Upper lobe of right lung (tissue), 1 donor: Measurements from ENCODE around the gene CPED1. TPM values are rescaled to one million over a fixed set of nuclear protein-coding genes. Genes with fewer than 3 reads are reported as not detected.

Source experiments
- ATAC-seq: fragments of 200-7000 bp; cut with Tn5 transposase; one replicate; pipeline ENCODE4 v1.9.1; 2020; ENCODE audit warnings: mild to moderate bottlenecking, moderate library complexity
- DNase-seq: peaks from one replicate; pipeline ENCODE4 v3.0.0-alpha.2; 2020
- H3K27ac ChIP-seq: fragments of 200-600 bp; one replicate; pipeline ENCODE4 v1.8.0; 2022
- H3K27me3 ChIP-seq: fragments of 200-600 bp; one replicate; pipeline ENCODE4 v1.8.0; 2022; ENCODE audit warnings: mild to moderate bottlenecking
- H3K36me3 ChIP-seq: fragments of 200-600 bp; one replicate; pipeline ENCODE4 v1.8.0; 2022
- H3K4me1 ChIP-seq: fragments of 200-600 bp; one replicate; pipeline ENCODE4 v1.8.0; 2022
- H3K4me3 ChIP-seq: fragments of 200-600 bp; one replicate; pipeline ENCODE4 v1.8.0; 2022; ENCODE audit warnings: mild to moderate bottlenecking
- H3K9me3 ChIP-seq: fragments of 200-600 bp; one replicate; pipeline ENCODE4 v1.8.0; 2022
- intact Hi-C: fragments of 100-400 bp; cut with DNase I; formaldehyde crosslinking; loops from one replicate; pipeline ENCODE4 v1.11.0; 2022
- total RNA-seq: library from RNA; stranded (reverse); fragmentation: NEBNext Ultra II Directional; extraction: Animal tissue kit (Norgen Biotek cat#: 25700); gene quantifications from one replicate; pipeline ENCODE4 v1.2.1, GENCODE V29; 2021
- TF ChIP-seq, protein P1 (sequence below): fragments of 200-600 bp; IDR thresholded peaks from one replicate; pipeline ENCODE4 v1.8.0; 2022; ENCODE audit warnings: antibody characterized with exemption
- donor health status: DM: no; HTN: yes; CAD: no; lungs with severe emphysema.

The CPED1 gene
- total RNA-seq, 1 donor from 2014 or later, result 39.2 TPM

DNA sequence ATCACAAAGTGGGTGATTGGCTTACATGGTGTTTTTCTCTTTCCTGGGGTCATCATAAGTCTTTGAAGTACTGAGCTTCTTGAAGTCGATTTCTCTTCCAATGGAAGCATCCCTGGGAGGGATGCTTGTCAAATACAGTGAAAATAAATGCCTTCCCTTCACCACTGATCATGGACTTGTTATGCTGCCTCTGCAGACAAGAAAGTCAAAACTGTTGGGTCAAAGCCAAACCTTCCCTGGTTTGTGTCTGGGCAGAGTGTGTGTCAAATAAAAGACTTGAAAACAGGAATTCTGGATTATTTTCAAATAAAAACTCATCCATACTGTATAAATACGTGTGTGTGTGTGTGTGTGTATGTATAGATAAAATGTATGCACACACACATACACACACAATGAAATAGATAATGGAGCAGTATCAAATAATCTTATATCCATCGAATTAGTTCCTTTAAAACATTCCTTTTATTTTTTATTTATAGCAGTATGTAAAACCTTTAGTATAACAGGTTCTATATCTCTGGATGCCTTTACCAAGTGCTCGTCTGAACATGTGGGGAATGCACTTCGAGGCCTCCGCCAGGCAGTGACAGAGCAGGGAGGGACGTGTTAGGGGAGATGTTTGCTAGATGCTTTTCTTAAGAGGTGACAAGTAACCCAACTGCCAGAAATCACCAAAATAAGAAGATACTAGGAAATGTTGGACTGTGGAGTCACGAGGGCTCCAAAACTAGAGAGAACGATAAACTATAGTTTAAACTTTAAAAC, 313.1 kb downstream of the CPED1 start:
- no peak overlapping the region for H3K4me3 ChIP-seq
- TF ChIP-seq, protein P1, sequence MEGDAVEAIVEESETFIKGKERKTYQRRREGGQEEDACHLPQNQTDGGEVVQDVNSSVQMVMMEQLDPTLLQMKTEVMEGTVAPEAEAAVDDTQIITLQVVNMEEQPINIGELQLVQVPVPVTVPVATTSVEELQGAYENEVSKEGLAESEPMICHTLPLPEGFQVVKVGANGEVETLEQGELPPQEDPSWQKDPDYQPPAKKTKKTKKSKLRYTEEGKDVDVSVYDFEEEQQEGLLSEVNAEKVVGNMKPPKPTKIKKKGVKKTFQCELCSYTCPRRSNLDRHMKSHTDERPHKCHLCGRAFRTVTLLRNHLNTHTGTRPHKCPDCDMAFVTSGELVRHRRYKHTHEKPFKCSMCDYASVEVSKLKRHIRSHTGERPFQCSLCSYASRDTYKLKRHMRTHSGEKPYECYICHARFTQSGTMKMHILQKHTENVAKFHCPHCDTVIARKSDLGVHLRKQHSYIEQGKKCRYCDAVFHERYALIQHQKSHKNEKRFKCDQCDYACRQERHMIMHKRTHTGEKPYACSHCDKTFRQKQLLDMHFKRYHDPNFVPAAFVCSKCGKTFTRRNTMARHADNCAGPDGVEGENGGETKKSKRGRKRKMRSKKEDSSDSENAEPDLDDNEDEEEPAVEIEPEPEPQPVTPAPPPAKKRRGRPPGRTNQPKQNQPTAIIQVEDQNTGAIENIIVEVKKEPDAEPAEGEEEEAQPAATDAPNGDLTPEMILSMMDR, result no peak
- intact Hi-C loops, result no loop called here
- H3K36me3 ChIP-seq, result no peaks in the 10 kb centered on the region
- no peak for DNase-seq
- no peaks in the 10 kb centered on the region for H3K9me3 ChIP-seq
- no peak for ATAC-seq
- no peak overlapping the region for H3K27ac ChIP-seq
- no peaks in the 10 kb centered on the region for H3K27me3 ChIP-seq
- H3K4me1 ChIP-seq, result no peaks in the 10 kb centered on the region

DNA sequence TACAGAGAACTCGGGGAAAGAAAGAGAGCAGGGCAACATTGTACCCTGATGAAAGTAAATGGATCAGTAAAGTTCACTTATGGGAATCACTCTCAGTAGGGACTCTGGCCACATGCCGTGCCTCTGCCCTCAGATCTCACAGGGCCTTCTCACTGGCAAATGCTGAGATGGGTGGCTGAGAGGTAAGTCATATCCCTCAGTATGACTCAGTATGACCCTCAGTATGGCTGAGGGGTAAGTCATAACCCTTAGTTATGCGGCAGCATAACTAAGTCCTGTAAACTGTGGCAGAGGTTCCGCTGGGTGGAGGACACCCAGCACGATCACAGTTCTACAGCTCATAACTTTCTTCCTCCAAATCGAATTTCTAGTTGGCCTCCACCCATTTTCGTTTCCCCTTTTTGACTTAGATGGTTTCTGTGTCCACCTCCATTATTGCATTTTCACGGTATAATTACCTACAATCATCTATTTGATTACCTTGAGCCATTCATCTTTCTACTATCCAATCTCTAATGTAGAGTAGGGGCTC, 313.8 kb downstream of the CPED1 start:
- TF ChIP-seq, protein P1, result no peak
- Histone ChIP-seq H3K4me1 (no peaks in the 10 kb centered on the region), H3K27me3 (no peaks in the 10 kb centered on the region), H3K27ac (no peak overlapping the region), H3K9me3 (no peaks in the 10 kb centered on the region), H3K4me3 (no peak overlapping the region), H3K36me3 (no peaks in the 10 kb centered on the region)
- intact Hi-C loops, result no loop called here
- DNase-seq (no peak), ATAC-seq (no peak)

DNA sequence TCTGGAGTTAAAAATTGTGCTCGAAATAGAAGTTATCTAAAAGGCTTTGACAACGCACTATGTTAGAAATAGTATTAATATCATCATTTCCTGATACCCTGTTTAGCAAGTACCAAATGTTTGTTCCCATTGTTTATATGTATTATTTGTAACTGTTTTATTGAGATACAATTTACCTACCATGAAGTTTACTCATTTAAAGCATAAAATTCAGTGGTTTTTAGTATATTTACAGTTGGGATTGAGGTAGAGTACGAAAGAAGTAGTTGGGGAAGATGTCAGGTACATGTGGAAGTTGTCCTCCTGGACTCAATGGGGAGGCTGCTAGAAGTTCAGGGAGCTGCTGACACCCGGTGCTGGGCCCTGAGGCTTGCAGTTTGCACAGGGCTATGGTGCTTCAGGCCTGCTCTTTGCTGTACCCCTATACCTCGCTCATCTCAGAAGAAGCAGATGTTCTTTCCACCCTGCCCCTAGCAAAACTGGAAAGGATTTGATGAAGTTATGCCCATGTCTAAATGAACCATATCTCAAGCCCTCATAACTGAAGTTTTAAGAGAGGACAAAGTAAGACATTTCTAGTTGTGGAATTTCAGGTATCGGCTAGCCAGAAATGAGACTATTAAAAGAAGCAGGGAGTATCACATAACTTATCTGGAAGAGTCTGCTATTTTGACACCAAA, 315.1 kb downstream of the CPED1 start:
- TF ChIP-seq, protein P1, result no peak
- Histone ChIP-seq H3K27me3 (no peaks in the 10 kb centered on the region), H3K36me3 (no peaks in the 10 kb centered on the region), H3K27ac (no peak overlapping the region), H3K9me3 (no peaks in the 10 kb centered on the region), H3K4me3 (no peak overlapping the region), H3K4me1 (no peaks in the 10 kb centered on the region)
- no peak for ATAC-seq
- DNase-seq, result no peak
- intact Hi-C loops, result no loop called here

DNA sequence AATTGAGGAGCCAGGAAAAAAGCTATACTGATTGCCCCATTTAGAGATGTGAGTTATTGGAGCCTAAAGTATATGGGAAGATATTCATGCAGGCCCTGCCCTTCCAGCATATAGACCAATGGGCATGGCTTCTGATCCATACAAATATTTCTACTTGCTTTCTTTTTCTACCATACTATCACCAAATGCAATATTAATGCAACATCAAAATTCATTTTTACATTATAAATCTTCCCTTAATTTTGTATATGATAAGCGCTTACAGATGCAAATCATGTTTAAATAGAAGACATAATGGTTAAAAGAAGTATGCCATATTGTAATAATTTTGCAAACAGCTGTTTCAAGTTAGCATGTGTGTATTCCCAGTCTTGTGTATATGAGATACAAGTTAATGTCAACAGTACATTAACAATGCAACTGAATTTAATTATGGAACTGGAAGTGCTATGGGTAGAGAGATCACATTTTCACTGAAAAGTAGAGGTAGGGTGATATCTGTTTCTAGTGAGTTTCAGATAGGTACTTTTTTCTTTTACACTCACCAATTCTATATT, 315.7 kb downstream of the CPED1 start:
- ATAC-seq (no peak), DNase-seq (no peak)
- Histone ChIP-seq H3K36me3 (no peaks in the 10 kb centered on the region), H3K4me3 (no peak overlapping the region), H3K9me3 (no peaks in the 10 kb centered on the region), H3K27ac (no peak overlapping the region), H3K27me3 (no peaks in the 10 kb centered on the region), H3K4me1 (no peaks in the 10 kb centered on the region)
- intact Hi-C loops, result no loop called here
- TF ChIP-seq, protein P1, result no peak

DNA sequence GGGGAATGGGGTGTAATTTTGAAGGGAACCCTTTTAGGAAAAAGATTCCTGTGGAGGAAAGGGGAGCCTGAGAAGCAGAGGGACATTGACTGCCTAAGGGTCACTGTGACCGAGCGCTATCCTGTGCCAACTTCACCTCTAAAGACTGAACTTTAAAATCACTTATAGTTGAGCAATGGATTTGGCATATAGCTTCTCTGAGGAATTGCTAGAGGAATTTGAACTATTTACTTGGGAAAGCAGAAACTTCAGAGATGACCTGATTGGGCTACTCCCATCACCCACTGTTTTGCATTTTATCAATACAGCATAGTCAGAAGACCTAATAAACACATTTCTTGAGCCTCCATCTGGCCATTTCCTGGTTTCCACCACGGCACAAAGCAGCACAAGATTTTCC, 316.6 kb downstream of the CPED1 start:
- Histone ChIP-seq H3K36me3 (no peaks in the 10 kb centered on the region), H3K27me3 (no peaks in the 10 kb centered on the region), H3K4me1 (no peaks in the 10 kb centered on the region), H3K27ac (no peak overlapping the region), H3K9me3 (no peaks in the 10 kb centered on the region), H3K4me3 (no peak overlapping the region)
- DNase-seq (no peak), ATAC-seq (no peak)
- TF ChIP-seq, protein P1, result no peak
- intact Hi-C loops, result no loop called here
